IPS-15b (cell line): ENCODE results near the gene SULT4A1.

Experiments
- H3K27me3 ChIP-seq: one replicate; pipeline ENCODE4 v1.6.1; 2013; ENCODE audit warnings: low read length; ENCODE audit not compliant: control insufficient read depth, insufficient read depth
- H3K36me3 ChIP-seq: one replicate; pipeline ENCODE4 v1.6.1; 2013; ENCODE audit warnings: low read length; ENCODE audit not compliant: control insufficient read depth, insufficient read depth
- H3K4me1 ChIP-seq: one replicate; pipeline ENCODE4 v1.6.1; 2013; ENCODE audit warnings: mild to moderate bottlenecking, low read length; ENCODE audit not compliant: control insufficient read depth, insufficient read depth
- H3K4me3 ChIP-seq: one replicate; pipeline ENCODE4 v1.5.1; 2013; ENCODE audit warnings: low read depth, low read length
- H3K9ac ChIP-seq: one replicate; pipeline ENCODE4 v1.6.1; 2013; ENCODE audit warnings: low read depth, mild to moderate bottlenecking, low read length
- H3K9me3 ChIP-seq: one replicate; pipeline ENCODE4 v1.6.1; 2013; ENCODE audit warnings: mild to moderate bottlenecking, low read length; ENCODE audit not compliant: control insufficient read depth, insufficient read depth

The SULT4A1 gene

DNA sequence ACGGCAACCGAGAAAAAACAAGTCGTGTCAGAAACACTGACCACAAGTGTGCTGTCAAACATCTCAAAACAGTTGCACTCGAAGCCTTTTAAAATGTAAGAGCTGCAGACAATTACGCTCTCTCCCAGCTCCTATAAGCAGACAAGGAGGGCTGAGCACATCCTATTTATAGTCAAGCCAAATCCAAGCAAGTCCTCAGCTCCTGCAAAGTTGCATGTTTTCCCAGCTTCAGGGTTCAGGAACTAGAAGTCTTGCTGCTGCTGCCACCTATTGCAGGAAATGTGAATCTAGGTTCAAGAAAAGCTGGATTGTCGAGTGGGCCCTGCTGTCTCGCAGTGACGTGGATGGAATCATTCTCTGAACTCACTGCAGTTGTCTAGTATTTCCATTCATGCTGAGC lies 65.7 kb downstream of the SULT4A1 start:
- Histone ChIP-seq H3K4me3 (no peak overlapping the region), H3K27me3 (no peaks in the 10 kb centered on the region), H3K9me3 (no peaks in the 10 kb centered on the region), H3K36me3 (no peaks in the 10 kb centered on the region), H3K9ac (no peak overlapping the region), H3K4me1 (peaks cover 2% of the 10 kb centered on the region)

DNA sequence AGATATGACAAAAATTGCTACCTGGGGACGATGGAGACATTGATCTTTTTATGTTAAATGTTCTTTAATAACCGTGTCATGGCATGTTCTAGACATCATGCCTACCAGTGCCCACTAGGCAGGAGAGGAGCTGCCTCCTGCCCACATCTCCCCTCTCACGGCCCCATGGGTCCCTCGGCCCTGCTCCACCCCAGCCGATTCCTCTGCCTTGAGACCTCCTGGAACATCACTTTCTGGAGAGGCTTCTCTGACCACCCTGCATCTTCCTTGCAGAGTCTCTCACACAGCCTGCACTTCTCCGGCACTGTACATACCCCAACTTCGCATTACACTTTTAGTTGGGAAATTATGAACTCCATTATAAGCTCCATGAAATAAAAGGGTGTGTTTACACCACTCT lies 67.0 kb downstream of the SULT4A1 start:
- H3K4me3 ChIP-seq, result no peak overlapping the region
- H3K9ac ChIP-seq, result no peak overlapping the region
- H3K9me3 ChIP-seq, result no peaks in the 10 kb centered on the region
- no peaks in the 10 kb centered on the region for H3K36me3 ChIP-seq
- peaks cover 2% of the 10 kb centered on the region for H3K4me1 ChIP-seq
- H3K27me3 ChIP-seq, result no peaks in the 10 kb centered on the region

DNA sequence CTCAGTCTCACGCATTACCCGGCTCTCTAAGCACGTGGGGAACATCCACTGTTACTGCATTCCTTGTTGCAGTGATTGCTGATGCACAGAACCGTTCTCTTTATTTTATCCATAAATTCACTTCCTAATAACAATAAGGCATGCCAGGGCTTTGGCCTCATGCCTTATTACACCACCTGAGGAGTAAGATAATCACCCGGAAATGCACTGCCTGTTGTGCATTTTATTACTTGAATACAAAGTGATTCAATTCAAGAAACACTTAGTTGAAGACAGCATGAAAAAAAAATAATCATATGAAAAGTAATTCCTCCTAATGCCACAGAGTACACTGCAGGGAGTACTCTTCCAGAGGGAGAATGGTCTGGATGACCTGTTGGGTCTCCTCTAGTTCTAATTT lies 69.4 kb downstream of the SULT4A1 start:
- no peaks in the 10 kb centered on the region for H3K27me3 ChIP-seq
- no peak overlapping the region for H3K9ac ChIP-seq
- H3K4me1 ChIP-seq, result peaks cover 2% of the 10 kb centered on the region
- H3K9me3 ChIP-seq, result no peaks in the 10 kb centered on the region
- H3K4me3 ChIP-seq, result no peak overlapping the region
- no peaks in the 10 kb centered on the region for H3K36me3 ChIP-seq

DNA sequence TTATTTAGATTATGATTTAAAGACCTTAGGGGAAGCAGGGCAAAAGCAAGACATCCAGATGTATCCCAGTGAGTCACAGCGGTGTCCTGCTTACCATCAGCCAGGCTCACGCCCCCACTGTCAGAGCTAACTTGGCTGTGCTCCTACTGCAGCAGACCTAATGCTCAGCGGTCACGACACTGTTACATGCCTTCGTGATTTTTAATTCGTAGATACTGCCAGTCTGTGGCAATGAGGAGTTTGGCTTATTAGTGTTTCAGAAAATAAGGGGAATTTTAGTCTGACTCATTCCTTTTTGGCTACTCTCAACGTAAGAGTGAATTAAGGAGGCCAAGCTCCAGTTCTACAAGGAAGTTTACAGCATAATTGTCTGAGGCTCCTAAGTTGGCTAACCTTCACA lies 72.9 kb downstream of the SULT4A1 start:
- Histone ChIP-seq H3K9ac (no peak overlapping the region), H3K36me3 (no peaks in the 10 kb centered on the region), H3K4me1 (no peaks in the 10 kb centered on the region), H3K4me3 (no peak overlapping the region), H3K9me3 (no peaks in the 10 kb centered on the region), H3K27me3 (no peaks in the 10 kb centered on the region)

DNA sequence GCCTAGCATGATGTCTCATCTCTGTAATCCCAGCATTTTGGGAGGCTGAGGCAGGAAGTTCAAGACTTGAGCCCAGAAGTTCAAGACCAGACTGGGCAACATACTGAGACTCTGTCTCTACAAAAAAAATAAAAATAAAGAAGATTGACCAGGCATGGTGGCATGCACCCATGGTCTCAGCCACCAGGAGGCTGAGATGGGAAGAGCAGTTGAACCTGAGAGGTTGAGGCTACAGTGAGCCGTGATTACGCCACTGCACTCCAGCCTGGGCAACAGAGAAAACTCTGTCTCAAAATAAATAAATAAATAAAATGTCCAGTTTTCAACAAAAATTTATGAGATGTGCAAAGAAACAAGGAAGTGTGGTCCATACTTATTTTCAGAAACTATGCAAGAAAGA lies 78.5 kb downstream of the SULT4A1 start:
- Histone ChIP-seq H3K4me3 (no peak overlapping the region), H3K9me3 (no peaks in the 10 kb centered on the region), H3K4me1 (no peaks in the 10 kb centered on the region), H3K27me3 (no peaks in the 10 kb centered on the region), H3K36me3 (no peaks in the 10 kb centered on the region), H3K9ac (no peak overlapping the region)

DNA sequence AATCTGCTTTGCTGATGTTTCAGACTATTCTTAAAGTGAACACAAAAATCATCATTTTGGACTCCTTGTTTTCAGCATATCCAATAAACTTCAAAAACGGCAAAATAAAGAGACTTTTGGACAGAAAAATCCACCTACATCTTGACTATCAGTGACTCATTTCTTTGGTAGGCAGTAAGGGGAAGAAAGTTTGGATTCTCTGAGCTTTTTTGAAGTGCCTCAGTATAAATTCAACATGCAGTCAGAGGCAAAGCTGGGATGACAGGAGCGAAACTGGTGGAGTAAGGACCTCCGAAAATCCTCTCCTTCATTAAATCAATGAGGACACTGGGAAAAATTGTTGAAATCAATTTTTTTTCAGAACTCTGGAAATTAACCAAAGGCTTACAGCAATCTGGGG lies 79.9 kb downstream of the SULT4A1 start:
- H3K9ac ChIP-seq, result no peak overlapping the region
- H3K27me3 ChIP-seq, result no peaks in the 10 kb centered on the region
- no peaks in the 10 kb centered on the region for H3K9me3 ChIP-seq
- H3K4me1 ChIP-seq, result no peaks in the 10 kb centered on the region
- H3K36me3 ChIP-seq, result no peaks in the 10 kb centered on the region
- H3K4me3 ChIP-seq, result no peak overlapping the region

DNA sequence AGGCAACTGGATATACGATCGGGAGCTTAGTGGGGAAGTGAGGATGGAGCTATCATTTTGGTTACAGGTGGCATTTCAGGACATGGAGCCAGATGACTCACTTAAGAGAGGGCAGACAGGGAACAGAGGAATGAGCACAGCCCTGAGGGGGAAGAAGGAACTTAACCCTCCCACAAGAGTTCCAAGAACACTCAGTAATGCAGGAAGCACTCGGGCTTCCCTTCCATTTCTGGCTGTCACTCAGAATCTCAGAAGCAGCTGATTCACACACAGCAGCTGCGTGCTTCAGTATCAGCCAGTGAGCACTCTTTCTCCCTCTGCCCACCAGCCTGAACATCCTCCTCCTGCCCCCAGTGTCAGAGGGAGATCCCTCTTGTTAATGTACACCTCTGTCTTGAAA lies 85.0 kb downstream of the SULT4A1 start:
- Histone ChIP-seq H3K9ac (no peak overlapping the region), H3K36me3 (no peaks in the 10 kb centered on the region), H3K27me3 (no peaks in the 10 kb centered on the region), H3K9me3 (no peaks in the 10 kb centered on the region), H3K4me3 (no peak overlapping the region), H3K4me1 (no peaks in the 10 kb centered on the region)

DNA sequence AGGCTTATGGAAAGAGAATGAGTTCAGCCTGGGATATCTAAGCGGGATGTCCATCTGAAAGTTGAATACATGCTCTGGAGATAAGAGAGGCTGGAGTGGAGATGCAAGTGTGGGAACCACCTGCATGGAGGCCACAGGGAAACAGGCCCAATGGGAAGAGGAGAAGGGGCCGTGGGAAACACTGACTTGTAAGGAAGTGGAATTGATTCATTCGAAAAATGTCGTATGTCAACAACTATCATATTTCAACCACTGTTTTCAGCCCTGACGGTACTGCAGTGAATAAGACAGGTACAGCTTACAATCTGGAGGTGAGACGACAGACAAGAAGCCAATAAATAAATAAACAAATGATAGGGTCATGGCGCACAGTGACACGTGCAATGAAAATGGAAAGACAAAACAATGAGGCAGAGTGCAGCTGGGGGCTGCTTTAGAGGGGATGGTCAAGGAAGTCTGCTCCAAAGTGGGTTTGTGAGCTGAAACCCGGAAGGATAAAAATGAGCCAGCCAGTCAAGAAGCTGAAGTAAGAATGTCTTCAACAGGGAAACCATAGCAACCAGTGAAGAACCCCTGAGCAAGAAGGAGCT lies 86.1 kb downstream of the SULT4A1 start:
- no peaks in the 10 kb centered on the region for H3K27me3 ChIP-seq
- no peaks in the 10 kb centered on the region for H3K4me1 ChIP-seq
- no peak overlapping the region for H3K4me3 ChIP-seq
- H3K36me3 ChIP-seq, result no peaks in the 10 kb centered on the region
- H3K9ac ChIP-seq, result no peak overlapping the region
- H3K9me3 ChIP-seq, result no peaks in the 10 kb centered on the region
